GM23338 (cell line): ENCODE results near the gene STOX2.
"Not testable (repeated sequence)": the region's sequence is repeated elsewhere in the genome, so short reads cannot be mapped to it uniquely, and the experiment has no call there.

Experiments used
- CREB1 ChIP-seq: fragments of 250-450 bp; sonication (Bioruptor Pico); IDR thresholded peaks from 2 replicates; pipeline ENCODE4 v1.5.0; 2020; ENCODE audit warnings: low read depth, mild to moderate bottlenecking, moderate library complexity
- ETS1 ChIP-seq: IDR thresholded peaks from 2 replicates; pipeline ENCODE4 v1.6.1; 2016; ENCODE audit warnings: antibody characterized with exemption
- EZH2 ChIP-seq: fragments of 200-600 bp; sonication (generic); IDR thresholded peaks from one replicate; pipeline ENCODE4 v1.8.0; 2017; ENCODE audit warnings: antibody characterized with exemption, mild to moderate bottlenecking, low read depth; ENCODE audit not compliant: unreplicated experiment
- EZH2phosphoT487 ChIP-seq: fragments of 200-600 bp; sonication (generic); IDR thresholded peaks from one replicate; pipeline ENCODE4 v1.8.1; 2018; ENCODE audit warnings: antibody characterized with exemption; ENCODE audit not compliant: unreplicated experiment
- JUNB ChIP-seq: IDR thresholded peaks from one replicate; pipeline ENCODE4 v1.6.1; 2016; ENCODE audit warnings: antibody characterized with exemption; ENCODE audit not compliant: unreplicated experiment
- POLR2AphosphoS5 ChIP-seq: IDR thresholded peaks from 2 replicates; pipeline ENCODE4 v1.6.1; 2016; ENCODE audit warnings: antibody characterized with exemption, low read depth
- REST ChIP-seq: IDR thresholded peaks from one replicate; pipeline ENCODE4 v1.6.1; 2018; ENCODE audit warnings: antibody characterized with exemption; ENCODE audit not compliant: unreplicated experiment
- STAT1 ChIP-seq: IDR thresholded peaks from one replicate; pipeline ENCODE4 v1.6.1; 2016; ENCODE audit warnings: antibody characterized with exemption; ENCODE audit not compliant: unreplicated experiment
- TF ChIP-seq, protein P1 (sequence below), 2 experiments: fragments of 200-600 bp in 1 of 2; sonication (generic) in 1 of 2; conservative IDR thresholded peaks; 2 replicates each; pipeline versions ENCODE4 v1.5.1 to v1.6.1; 2016 to 2017; ENCODE audit warnings: antibody characterized with exemption in 2 of 2, low read depth in 2 of 2, mild to moderate bottlenecking in 2 of 2, moderate library complexity in 1 of 2

DNA sequence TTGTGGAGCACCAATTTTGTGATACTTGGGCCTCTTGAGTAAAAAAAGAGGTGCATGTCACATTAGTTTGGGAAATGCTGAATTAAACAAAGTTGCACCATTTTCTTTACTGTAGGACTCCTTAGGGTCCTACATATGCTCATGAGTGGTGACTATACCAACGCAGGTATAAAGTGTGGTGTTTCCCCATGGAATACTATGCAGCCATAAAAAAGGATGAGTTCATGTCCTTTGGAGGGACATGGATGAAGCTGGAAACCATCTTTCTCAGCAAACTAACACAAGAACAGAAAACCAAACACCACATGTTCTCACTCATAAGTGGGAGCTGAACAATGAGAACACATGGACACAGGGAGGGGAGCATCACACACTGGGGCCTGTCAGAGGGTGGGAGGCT lies 47.5 kb downstream of the STOX2 start:
- TF ChIP-seq, protein P1, sequence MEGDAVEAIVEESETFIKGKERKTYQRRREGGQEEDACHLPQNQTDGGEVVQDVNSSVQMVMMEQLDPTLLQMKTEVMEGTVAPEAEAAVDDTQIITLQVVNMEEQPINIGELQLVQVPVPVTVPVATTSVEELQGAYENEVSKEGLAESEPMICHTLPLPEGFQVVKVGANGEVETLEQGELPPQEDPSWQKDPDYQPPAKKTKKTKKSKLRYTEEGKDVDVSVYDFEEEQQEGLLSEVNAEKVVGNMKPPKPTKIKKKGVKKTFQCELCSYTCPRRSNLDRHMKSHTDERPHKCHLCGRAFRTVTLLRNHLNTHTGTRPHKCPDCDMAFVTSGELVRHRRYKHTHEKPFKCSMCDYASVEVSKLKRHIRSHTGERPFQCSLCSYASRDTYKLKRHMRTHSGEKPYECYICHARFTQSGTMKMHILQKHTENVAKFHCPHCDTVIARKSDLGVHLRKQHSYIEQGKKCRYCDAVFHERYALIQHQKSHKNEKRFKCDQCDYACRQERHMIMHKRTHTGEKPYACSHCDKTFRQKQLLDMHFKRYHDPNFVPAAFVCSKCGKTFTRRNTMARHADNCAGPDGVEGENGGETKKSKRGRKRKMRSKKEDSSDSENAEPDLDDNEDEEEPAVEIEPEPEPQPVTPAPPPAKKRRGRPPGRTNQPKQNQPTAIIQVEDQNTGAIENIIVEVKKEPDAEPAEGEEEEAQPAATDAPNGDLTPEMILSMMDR (conservative IDR thresholded peaks at IDR 0.05; ENCODE audit: low read depth in 2 of 2) = not testable (repeated sequence)
- TF ChIP-seq EZH2; POLR2AphosphoS5; CREB1 (CRISPR knock-in tag); REST; STAT1; JUNB; EZH2phosphoT487; ETS1: not testable (repeated sequence)
